Measurements from ENCODE around the gene EFCAB7.
A peak's percentile ranks its signal among the peaks of the same experiment; 100 is the strongest.

EFCAB7 gene

GRCh38 chr1:63522891-63523728 is at the start of gene EFCAB7, which contains the start of gene ITGB3BP:
Gene EFCAB7, plus strand, starts transcription at chr1:63523525. Its CDS starts 2,048 bp downstream, at chr1:63525573.
Gene ITGB3BP, minus strand, starts transcription at chr1:63523225. Its CDS starts 92 bp downstream, at chr1:63523133.
- Histone ChIP-seq H3K36me3 (ENCODE audit: insufficient read depth, low read length) (no peaks in the 10 kb centered on the region), H3K9ac (ENCODE audit: low read depth, low read length) (peak within 1 kb of the TSS; percentile 98), H3K9me3 (ENCODE audit: control insufficient read depth, insufficient read depth, low read length) (no peaks in the 10 kb centered on the region), H3K4me1 (ENCODE audit: insufficient read depth, low read length) (peaks cover 4% of the 10 kb centered on the region; the same call in 1 of the 2 replicates)

- Histone ChIP-seq H3K9ac (ENCODE audit: low read depth, low read length) (no peak overlapping the region), H3K4me1 (ENCODE audit: insufficient read depth, low read length) (no peaks in the 10 kb centered on the region), H3K36me3 (ENCODE audit: insufficient read depth, low read length) (peaks cover 3% of the 10 kb centered on the region; the same call in 1 of the 2 replicates), H3K9me3 (ENCODE audit: control insufficient read depth, insufficient read depth, low read length) (peaks cover 2% of the 10 kb centered on the region; the same call in 1 of the 2 replicates)
Observed at GRCh38 chr1:63475761-63476160, 47.6 kb upstream of the EFCAB7 start.

DNA sequence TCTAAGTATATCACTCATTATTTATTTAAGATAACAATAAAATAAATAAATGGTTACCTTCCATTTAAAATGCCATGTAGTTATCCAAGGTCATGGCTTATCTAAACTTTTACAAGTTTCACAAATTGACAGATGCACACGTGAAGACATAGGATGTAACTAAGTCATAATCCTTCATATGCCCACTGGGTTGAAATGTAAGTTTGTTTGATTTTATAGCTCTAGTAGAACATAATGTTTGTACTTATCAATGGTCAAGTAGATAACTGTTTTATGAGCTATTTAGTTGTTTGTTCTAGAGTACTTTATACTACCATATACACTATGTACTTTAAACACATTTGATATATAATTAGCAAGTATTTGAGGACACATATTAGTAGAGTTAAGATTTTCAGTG is 43.3 kb upstream of the EFCAB7 start:
- Histone ChIP-seq H3K9ac (ENCODE audit: low read depth, low read length) (no peak overlapping the region), H3K4me1 (ENCODE audit: insufficient read depth, low read length) (no peaks in the 10 kb centered on the region), H3K36me3 (ENCODE audit: insufficient read depth, low read length) (peaks cover 3% of the 10 kb centered on the region; the same call in 1 of the 2 replicates), H3K9me3 (ENCODE audit: control insufficient read depth, insufficient read depth, low read length) (no peaks in the 10 kb centered on the region; the same call in 1 of the 2 replicates)

DNA sequence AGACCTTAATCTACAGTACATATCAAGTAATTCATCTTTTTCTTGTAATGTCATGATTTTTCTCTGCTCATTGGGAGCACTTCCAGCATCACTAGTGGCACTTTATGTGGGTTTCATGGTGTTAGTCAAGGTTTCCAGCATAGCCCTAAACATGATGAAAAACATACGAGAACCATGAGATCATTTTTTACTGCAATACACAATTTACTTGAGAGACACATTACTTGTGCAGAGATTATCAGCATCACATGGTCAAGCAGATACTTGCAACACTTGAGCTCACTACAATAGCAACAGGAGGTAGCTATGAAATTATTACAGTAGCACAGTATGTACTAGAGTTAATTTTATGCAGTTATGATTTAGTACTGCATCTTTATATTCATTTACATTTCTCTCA is 36.7 kb upstream of the EFCAB7 start:
- Histone ChIP-seq H3K9me3 (ENCODE audit: control insufficient read depth, insufficient read depth, low read length) (no peaks in the 10 kb centered on the region), H3K36me3 (ENCODE audit: insufficient read depth, low read length) (no peaks in the 10 kb centered on the region; the same call in 1 of the 2 replicates), H3K4me1 (ENCODE audit: insufficient read depth, low read length) (no peaks in the 10 kb centered on the region), H3K9ac (ENCODE audit: low read depth, low read length) (no peak overlapping the region)

DNA sequence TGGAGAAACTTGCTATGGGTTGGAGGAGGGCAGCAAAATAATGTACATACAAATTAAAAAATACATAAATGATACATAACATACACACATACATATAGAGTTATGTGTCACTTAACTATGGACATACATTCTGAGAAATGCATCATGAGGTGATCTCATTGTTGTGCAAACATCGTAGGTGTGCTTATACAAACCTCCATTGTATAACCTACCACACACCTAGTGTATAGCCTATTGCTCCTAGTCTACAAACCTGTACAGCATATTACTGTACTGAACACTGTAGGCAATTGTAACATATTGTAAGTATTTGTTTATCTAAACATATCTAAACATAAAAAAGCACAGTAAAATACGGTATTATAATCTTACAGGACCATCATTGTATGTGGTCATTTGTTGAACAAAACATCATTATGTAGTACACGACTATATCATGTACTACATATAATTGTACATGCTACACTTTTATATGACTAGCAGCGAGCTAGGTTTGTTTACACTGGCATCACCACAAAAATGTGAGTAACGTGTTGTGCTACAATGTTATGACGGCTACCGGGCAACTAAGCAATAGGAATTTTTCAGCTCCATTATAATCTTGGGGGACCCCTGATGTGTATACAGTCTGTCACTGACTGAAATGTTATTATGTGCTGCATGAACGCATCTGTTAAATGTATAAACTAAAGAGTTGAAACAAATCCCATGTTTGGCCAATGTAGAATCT is 35.8 kb upstream of the EFCAB7 start:
- Histone ChIP-seq H3K4me1 (ENCODE audit: insufficient read depth, low read length) (no peaks in the 10 kb centered on the region), H3K9ac (ENCODE audit: low read depth, low read length) (no peak overlapping the region), H3K9me3 (ENCODE audit: control insufficient read depth, insufficient read depth, low read length) (no peaks in the 10 kb centered on the region), H3K36me3 (ENCODE audit: insufficient read depth, low read length) (no peaks in the 10 kb centered on the region; the same call in 1 of the 2 replicates)

- no peaks in the 10 kb centered on the region for H3K36me3 ChIP-seq (ENCODE audit: insufficient read depth, low read length)
Observed at GRCh38 chr1:63497577-63497976, 25.7 kb upstream of the EFCAB7 start.

DNA sequence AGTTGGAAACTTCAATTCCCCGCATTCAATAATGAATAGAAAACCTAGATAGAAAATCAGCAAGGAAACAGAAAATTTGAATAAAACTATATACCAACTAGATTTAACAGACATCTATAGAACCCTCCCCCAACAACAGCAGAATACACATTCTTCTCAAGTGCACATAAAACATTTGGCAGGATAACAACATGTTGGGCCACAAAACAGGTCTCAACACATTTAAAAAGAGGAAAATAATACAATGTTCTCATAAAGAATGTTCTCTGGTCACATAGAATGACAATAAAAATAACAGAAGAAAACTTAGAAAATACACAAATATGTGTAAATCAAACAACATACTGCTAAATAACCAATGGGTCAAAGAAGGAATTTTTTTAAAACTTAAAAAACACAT is 25.2 kb upstream of the EFCAB7 start:
- no peak overlapping the region for H3K9ac ChIP-seq (ENCODE audit: low read depth, low read length)
- no peaks in the 10 kb centered on the region for H3K4me1 ChIP-seq (ENCODE audit: insufficient read depth, low read length)
- no peaks in the 10 kb centered on the region for H3K36me3 ChIP-seq (ENCODE audit: insufficient read depth, low read length)
- H3K9me3 ChIP-seq (ENCODE audit: control insufficient read depth, insufficient read depth, low read length): no peaks in the 10 kb centered on the region

More at GRCh38 chr1:63497577-63497976, 25.7 kb upstream of the EFCAB7 start:
- no peak overlapping the region for H3K9ac ChIP-seq (ENCODE audit: low read depth, low read length)
- no peaks in the 10 kb centered on the region for H3K4me1 ChIP-seq (ENCODE audit: insufficient read depth, low read length)
- H3K9me3 ChIP-seq (ENCODE audit: control insufficient read depth, insufficient read depth, low read length): no peaks in the 10 kb centered on the region

DNA sequence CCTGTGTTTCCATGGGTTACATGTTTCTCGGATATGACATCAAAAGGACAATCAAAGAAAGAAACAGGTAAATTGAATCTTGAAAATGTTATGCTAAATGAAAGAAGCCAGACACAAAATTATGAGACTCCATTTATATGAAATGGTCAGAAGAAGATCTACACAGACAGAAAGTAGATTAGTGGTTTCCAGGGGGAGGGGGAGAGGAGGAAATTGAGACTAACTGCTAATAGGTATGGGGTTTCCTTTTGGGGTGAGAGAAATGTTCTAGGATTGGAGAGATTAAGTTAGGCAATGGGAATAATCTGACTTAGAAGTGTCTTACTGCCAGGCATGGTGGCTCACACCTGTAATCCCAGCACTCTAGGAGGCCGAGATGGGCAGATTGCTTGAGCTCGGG is 22.1 kb upstream of the EFCAB7 start:
- Histone ChIP-seq H3K9ac (ENCODE audit: low read depth, low read length) (no peak overlapping the region), H3K4me1 (ENCODE audit: insufficient read depth, low read length) (no peaks in the 10 kb centered on the region), H3K36me3 (ENCODE audit: insufficient read depth, low read length) (no peaks in the 10 kb centered on the region), H3K9me3 (ENCODE audit: control insufficient read depth, insufficient read depth, low read length) (no peaks in the 10 kb centered on the region)

- Histone ChIP-seq H3K9me3 (ENCODE audit: control insufficient read depth, insufficient read depth, low read length) (no peaks in the 10 kb centered on the region), H3K4me1 (ENCODE audit: insufficient read depth, low read length) (no peaks in the 10 kb centered on the region), H3K9ac (ENCODE audit: low read depth, low read length) (no peak overlapping the region), H3K36me3 (ENCODE audit: insufficient read depth, low read length) (peaks cover 7% of the 10 kb centered on the region)
Observed at GRCh38 chr1:63506782-63507181, 16.5 kb upstream of the EFCAB7 start.

GRCh38 chr1:63509718-63510117 is 13.6 kb upstream of the EFCAB7 start:
- Histone ChIP-seq H3K36me3 (ENCODE audit: insufficient read depth, low read length) (peaks cover 7% of the 10 kb centered on the region), H3K4me1 (ENCODE audit: insufficient read depth, low read length) (no peaks in the 10 kb centered on the region), H3K9me3 (ENCODE audit: control insufficient read depth, insufficient read depth, low read length) (no peaks in the 10 kb centered on the region), H3K9ac (ENCODE audit: low read depth, low read length) (no peak overlapping the region)

DNA sequence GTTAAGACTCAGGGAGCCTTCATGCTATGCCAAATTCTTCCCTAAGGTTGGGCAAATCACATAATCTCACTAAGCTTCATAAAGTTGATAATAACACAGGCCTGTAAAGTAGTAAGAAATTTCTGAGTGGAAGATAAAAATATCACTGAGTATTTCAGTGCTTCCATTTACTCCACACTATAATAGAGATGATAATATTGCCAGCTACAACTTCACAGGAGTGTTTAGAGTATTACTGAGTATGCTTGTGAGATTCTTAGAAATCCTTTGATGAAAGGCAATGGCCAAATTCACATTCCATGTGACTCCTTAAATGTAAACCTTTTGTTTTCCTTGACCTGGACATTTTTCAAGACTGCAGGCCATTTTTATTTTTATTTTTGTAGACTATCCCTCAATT is 10.7 kb upstream of the EFCAB7 start:
- Histone ChIP-seq H3K9ac (ENCODE audit: low read depth, low read length) (no peak overlapping the region), H3K36me3 (ENCODE audit: insufficient read depth, low read length) (peaks cover 2% of the 10 kb centered on the region; the same call in 1 of the 2 replicates), H3K4me1 (ENCODE audit: insufficient read depth, low read length) (no peaks in the 10 kb centered on the region), H3K9me3 (ENCODE audit: control insufficient read depth, insufficient read depth, low read length) (no peaks in the 10 kb centered on the region)

GRCh38 chr1:63516629-63517028 is 6.7 kb upstream of the EFCAB7 start:
- Histone ChIP-seq H3K36me3 (ENCODE audit: insufficient read depth, low read length) (no peaks in the 10 kb centered on the region), H3K9me3 (ENCODE audit: control insufficient read depth, insufficient read depth, low read length) (no peaks in the 10 kb centered on the region), H3K9ac (ENCODE audit: low read depth, low read length) (no peak overlapping the region), H3K4me1 (ENCODE audit: insufficient read depth, low read length) (no peaks in the 10 kb centered on the region)

GRCh38 chr1:63523738-63524137 is 413 bp downstream of the EFCAB7 start:
- Histone ChIP-seq H3K4me1 (ENCODE audit: insufficient read depth, low read length) (peaks cover 4% of the 10 kb centered on the region; the same call in 1 of the 2 replicates), H3K36me3 (ENCODE audit: insufficient read depth, low read length) (no peaks in the 10 kb centered on the region), H3K9ac (ENCODE audit: low read depth, low read length) (peak overlapping the region; percentile 98), H3K9me3 (ENCODE audit: control insufficient read depth, insufficient read depth, low read length) (no peaks in the 10 kb centered on the region)

DNA sequence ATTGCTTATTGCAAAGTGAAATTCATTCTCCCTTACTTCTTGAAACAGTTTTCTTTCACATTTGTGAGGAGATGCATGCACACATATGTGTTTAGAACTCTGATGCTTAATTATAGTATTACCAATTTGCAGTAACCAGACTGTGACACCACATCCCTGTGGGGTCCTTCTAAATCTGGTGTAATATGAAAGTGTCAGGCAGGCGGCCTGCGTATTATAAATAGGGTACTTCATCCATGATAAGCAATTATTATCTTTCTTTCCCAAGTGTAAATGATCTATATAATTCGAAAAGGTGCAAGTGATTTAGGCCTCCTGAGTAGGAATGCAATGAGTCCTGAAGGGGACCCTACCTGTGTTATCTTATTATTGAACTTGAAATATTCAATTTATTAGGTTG is 876 bp downstream of the EFCAB7 start:
- Histone ChIP-seq H3K36me3 (ENCODE audit: insufficient read depth, low read length) (no peaks in the 10 kb centered on the region), H3K9me3 (ENCODE audit: control insufficient read depth, insufficient read depth, low read length) (no peaks in the 10 kb centered on the region), H3K9ac (ENCODE audit: low read depth, low read length) (no peak overlapping the region), H3K4me1 (ENCODE audit: insufficient read depth, low read length) (peaks cover 4% of the 10 kb centered on the region; the same call in 1 of the 2 replicates)
